Measurements from ENCODE around the gene LAMA1.

Gene LAMA1

GRCh38 chr18:7112936-7113335 is 4.7 kb downstream of the LAMA1 start:
- DNase-seq (ENCODE audit: low read depth) = no peak

DNA sequence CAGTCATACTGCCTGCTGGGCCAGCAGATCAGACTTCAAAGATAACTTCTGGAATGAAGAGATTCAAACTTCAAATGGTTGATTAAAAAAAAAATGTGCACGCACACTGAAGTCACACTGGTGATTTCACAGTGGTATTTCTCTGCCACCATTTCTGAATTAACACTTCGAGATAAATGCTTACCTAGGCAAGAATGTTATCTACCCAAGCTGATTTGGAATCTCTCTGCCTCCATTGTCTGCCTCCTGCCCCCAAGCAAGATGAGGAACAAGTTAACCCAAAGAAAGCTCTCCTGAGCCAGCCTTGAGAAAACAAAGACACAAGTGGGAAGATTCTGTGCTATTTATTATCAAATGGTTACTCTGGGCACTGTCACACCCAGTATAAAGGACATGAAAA is 6.5 kb downstream of the LAMA1 start:
- DNase-seq (ENCODE audit: low read depth) = no peak

DNA sequence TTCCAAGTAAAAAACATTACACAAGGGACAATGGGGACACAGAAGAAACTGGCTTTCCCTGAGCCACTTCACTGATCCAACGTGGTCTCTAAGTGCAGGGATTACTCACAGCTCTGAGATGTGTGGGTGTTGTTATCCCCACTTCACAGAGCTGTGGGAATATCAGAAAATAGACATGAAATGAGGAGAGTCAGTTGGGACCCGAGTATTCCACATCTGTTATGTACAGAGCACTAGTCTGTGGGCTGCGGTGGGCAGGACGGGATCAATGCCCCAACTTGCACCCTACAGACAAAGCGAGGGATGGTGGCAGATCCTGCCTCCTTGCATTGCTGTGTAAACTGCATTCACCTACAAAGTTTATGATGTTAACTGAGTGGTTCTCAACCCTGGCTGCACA is 11.7 kb downstream of the LAMA1 start:
- DNase-seq (ENCODE audit: low read depth) = no peak

DNA sequence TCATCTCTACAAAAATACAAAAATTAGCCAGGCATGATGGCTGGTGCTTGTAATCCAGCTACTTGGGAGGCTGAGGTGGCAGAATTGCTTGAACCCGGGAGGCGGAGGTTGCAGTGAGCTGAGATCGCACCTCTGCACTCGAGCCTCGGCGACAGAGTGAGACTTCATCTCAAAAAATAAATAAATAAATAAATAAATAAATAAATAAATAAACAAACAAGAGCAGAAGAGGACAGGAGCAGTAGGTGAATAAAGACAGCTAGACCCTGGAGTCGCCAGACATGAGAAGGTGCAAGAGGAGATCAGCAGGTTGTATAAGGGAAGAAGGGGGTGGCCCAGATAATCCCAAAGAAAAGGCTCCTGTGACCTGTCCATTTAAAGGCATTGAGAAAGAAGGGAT is 12.3 kb downstream of the LAMA1 start:
- DNase-seq (ENCODE audit: low read depth) = no peak

DNA sequence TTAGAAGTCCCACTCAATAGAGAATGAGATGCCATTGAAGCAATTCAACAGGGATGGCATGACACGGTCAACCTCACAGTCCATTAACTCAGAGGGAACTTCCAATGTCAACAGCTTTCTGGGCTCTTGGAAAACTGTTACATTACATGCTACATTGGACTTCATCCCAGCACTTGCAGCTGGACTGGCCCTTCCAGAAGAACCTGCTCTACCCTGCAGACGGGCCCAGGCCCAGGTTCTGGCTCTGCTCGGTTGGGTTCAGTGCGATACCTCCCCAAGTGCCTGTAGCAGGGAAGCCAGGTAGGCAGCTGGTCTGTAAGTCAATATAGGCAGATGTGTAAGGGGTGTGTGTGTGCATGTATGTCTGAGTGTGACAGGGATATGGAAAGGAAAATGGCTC is 12.9 kb downstream of the LAMA1 start:
- no peak for DNase-seq (ENCODE audit: low read depth)

GRCh38 chr18:7102131-7102530 is 15.5 kb downstream of the LAMA1 start:
- no peak for DNase-seq (ENCODE audit: low read depth)

DNA sequence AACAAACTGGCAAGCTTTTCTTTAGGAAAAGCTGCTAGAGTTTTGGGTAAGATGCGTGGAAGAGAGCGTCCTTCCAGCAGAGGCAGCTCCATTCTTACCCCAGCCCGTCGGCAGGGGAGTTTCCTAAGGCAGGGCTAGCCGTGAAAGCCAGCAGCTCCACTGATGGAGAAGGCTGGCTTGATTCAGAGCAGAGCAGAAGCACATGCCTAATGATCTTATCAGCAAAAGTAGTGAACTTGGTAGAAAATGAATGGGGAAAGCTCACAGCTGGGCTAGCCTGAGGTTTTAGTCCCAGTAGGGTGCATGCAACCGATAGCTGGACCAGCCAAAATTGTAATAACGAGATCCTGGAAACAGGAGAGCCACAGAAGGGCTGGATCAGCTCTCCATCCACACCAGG is 20.8 kb downstream of the LAMA1 start:
- no peak for DNase-seq (ENCODE audit: low read depth)

DNA sequence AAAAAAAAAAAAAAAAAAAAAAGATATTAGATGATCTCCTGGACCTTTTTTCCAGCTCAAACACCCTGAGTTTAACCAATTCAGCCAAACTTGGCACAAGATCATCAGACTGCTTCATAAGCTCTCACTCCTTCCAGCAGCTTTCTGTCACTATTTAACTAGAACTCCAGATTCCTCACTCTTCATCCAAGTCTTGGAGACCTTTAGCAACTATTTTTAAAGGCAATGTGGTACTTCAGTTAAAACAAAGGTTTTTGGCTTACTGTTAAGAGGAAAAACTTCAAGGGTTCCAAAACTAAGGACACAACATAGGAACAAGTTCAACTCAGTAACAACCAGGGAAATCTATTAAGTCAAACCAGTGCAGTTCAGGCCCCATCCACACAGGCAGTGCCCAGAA is 23.2 kb downstream of the LAMA1 start:
- DNase-seq (ENCODE audit: low read depth) = no peak

DNA sequence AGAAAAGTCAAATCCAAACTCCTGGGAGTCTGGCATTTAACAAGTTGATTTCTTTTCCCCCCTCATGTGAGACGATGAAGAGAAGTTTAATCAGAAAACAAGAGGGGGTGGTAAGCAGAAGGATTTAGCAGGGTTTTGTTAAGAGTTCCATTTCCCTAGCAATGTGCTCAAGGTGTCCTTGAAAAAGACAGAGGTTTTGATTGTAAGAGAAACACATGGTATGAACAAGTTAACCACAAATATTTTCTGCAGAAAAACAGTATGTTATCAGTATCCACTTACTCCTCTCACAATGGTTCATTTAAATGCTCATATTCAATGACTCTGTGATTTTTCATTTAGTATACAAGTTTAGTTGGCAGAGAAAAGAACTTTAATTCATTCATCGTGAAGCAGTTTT is 26.8 kb downstream of the LAMA1 start:
- no peak for DNase-seq (ENCODE audit: low read depth)

DNA sequence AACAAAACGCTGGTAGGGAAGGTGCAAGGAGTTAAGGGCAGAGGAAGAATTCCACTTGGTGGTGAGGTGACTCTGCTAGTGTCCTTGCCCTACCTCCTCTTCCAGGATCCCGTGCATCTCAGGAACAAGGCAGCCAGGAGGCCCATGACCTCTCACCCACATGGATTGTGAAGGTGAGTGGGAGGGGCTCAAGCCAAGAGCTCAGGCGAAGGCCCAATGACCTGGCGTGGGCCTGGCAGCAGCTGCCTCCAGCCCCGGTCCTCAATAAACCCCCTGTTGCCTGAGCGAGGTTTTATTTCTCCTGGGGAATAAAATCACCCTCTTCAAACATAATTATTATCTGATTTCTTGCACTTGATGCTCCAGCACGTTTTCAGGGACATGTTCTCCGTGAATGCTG is 28.2 kb downstream of the LAMA1 start:
- DNase-seq (ENCODE audit: low read depth) = no peak

- peak; percentile 90 for DNase-seq (ENCODE audit: low read depth)
These were observed 33.2 kb downstream of the LAMA1 start for GRCh38 chr18:7084080-7085065.

GRCh38 chr18:7082671-7083070 is 34.9 kb downstream of the LAMA1 start:
- no peak for DNase-seq (ENCODE audit: low read depth)

- no peak for DNase-seq (ENCODE audit: low read depth)
These were observed 38.4 kb downstream of the LAMA1 start for GRCh38 chr18:7079231-7079630.

- DNase-seq (ENCODE audit: low read depth) = no peak
These were observed 45.0 kb downstream of the LAMA1 start for GRCh38 chr18:7072593-7072992.

- no peak for DNase-seq (ENCODE audit: low read depth)
These were observed 46.0 kb downstream of the LAMA1 start for GRCh38 chr18:7071600-7071999.

DNA sequence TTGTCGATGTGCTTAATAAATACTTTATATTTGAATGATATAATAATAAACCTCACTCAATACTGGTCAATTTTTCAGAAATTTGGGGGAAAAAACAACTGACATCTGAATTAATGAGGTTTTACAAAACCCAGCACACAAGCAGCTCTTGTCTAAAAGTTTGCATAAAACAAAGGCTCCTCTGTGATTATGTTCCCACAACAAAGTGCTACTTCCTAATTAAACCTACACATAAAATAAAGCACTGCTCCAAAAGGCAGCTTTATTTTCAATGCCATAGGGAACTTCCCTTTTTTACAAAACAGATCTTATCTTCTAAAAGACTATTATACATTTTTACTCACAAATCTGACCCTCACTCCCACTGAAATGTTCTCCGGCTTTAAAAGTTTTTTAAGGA is 47.1 kb downstream of the LAMA1 start:
- DNase-seq (ENCODE audit: low read depth) = no peak

GRCh38 chr18:7068871-7069590 is 48.6 kb downstream of the LAMA1 start:
- DNase-seq (ENCODE audit: low read depth) = no peak

- DNase-seq (ENCODE audit: low read depth) = no peak
These were observed 50.5 kb downstream of the LAMA1 start for GRCh38 chr18:7066965-7067555.

DNA sequence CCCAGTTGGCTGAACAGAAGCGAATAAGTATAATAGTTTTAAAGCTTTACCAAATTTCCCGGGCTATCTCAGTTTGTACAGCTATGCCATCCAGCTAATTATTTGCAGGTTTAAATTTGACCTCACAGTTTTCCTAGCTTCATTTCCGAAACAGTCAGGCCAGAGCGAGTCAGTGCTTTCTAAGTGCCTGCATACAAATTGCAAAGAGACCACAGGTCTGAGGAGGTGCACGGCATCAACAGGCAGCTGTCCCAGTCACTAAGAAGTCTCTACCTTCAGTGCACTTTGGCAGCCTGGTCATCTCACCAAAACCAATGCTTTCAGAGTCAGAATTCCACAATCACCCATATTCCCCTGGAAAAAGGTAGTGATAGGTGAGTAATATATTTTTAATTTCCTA is 51.9 kb downstream of the LAMA1 start:
- DNase-seq (ENCODE audit: low read depth) = no peak

- DNase-seq (ENCODE audit: low read depth) = no peak
These were observed 53.3 kb downstream of the LAMA1 start for GRCh38 chr18:7064346-7064745.

DNA sequence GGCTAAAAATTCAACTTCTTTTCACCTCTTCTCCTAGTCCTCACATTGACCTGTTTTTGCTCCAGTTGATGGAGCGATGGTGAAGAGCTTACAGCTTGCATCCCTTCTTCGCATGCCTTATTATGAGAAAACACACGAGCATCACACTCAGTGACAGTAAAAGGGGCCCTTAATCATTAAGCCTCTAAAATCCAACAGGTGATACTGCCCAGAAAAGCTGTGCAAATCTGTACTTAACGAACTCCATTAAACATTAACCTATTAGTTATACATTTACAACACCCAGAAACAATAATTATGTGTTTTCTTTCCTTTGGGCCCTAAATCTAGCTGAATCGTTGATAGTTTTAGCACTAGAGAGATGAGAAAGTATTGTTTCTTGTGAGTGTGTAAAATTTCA is 54.8 kb downstream of the LAMA1 start:
- DNase-seq (ENCODE audit: low read depth) = no peak

- no peak for DNase-seq (ENCODE audit: low read depth)
These were observed 55.4 kb downstream of the LAMA1 start for GRCh38 chr18:7062236-7062635.

DNA sequence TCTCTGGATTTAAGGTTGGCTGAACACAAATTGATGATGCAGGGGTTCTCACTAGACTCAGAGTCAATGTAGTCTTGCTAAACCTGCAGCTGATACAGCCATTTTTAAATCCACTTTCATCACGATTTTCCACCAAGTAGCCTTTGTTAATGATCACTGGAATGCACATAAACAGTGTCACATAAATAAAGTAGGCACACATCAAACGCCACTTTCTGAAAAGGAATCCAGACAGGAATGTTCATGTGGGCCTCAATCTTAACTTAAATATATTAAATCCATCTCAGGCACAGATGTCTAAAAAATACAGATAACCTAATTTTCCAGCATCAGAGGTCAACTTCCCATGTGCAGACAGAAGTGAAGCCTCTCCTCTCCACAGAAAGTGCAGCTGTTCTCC is 58.3 kb downstream of the LAMA1 start:
- no peak for DNase-seq (ENCODE audit: low read depth)
